SW480 (cell line): ENCODE results near the gene TLX2.

Experiments
- DNase-seq: peaks from one replicate; pipeline ENCODE4 v3.0.0-alpha.2; 2016; ENCODE audit warnings: low spot score

The TLX2 gene

DNA sequence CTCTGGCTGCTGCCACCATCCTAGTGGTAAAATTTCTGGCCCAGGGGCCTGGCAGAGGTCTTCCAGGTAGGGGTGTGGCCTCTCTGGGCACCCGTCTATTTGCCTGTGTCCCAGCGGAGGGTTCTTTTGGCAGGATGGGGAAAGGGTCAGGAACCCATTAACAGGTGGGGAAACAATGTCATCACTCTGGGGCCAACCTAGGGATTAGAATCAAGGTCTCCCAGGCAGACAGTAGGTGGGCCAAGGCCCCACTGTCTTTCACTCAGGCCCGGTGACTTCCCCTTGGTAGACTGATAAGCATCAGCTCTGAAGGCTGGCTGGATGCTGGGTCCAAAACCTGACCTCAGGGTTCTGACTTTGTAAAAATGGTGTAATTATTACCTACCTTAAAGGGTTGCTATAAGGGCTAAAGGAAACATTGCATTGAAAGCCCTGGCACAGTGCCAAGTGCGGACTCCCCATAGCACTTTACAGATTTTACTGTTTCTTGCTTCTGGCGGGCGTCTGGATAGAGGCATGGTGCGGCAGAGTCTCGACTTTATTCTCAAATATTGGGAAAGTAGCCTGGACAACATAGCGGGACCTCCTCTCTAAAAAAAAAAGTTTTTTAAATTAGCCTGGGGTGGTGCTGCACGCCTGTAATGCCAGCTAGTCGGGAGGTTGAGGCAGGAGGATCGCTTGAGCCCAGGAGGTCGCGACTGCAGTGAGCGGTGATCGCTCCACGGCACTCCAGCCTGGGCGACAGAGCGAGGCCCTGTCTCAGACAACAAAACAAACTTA, 17.1 kb upstream of the TLX2 start:
- no peak for DNase-seq

DNA sequence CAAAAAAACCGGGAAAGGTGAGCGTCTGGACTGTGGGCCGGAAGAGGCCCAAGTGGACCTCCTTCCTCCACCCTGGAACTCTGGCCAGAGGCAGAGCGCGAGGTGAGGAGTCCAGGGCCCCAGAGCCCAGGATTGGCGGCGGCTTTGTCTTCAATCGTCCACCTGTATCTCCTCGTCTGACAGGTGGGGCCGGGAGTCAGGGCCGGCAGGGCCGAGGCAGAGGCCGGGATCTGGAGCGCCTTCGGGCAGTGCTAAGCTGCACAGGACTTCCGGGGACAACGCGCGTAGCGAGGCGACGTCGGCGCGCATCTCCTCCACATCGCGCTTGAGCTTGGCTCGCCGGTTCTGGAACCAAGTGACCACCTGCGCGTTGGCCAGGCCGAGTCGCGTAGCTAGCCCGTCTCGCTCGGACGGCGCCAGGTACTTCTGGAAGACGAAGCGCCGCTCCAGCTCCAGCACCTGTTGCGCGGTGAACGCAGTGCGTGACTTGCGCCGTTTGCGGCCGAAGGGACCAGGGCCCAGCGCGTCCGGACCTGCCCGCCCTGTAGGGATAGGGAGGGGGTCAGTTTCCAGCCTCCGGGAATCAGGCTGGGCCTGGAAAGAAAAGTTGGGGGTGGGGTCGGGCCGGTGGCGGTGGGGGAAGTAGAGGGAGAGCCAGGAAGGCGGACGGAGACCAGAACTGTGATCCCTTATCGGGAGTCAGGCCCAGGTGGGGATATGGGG, 16.3 kb upstream of the TLX2 start:
- no peak for DNase-seq

DNA sequence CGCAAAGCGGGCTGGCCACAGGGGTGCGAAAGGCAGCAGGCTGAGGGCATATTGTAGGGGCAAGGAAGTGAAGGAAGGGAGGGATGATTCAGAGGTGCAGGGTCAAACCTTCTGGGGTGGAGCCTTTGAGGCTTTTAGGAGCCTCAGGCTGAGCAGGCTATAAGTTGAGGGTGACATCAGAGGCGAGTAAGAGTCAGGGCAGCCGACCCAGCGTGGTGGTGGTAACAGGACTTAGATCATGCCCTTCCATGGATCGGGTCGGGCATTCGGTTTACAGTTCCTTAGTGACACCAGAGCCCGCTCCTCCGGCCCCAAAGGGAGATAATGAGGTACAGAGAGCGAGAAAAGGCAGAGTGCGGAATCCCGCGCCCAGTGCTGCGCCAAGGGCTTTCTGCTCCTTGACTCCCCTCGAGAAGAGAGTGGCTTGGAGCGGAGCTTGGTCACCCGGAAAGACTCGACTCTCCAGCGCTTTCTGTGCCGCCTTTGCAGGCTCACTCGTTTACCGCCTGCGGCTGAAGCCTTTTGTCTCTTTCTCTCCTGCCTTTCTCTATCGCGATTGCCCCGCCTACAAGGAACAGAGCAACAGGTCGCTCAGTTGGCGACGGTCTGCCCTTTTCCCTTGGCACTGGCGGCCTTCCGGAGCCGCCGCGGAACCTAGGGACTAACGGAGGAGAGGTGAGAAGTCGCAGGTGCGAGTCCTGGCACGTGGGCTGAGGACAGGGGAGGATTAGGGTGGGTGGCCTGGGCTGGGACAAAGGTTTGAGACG, 15.6 kb upstream of the TLX2 start:
- DNase-seq, result peak; percentile 57

DNA sequence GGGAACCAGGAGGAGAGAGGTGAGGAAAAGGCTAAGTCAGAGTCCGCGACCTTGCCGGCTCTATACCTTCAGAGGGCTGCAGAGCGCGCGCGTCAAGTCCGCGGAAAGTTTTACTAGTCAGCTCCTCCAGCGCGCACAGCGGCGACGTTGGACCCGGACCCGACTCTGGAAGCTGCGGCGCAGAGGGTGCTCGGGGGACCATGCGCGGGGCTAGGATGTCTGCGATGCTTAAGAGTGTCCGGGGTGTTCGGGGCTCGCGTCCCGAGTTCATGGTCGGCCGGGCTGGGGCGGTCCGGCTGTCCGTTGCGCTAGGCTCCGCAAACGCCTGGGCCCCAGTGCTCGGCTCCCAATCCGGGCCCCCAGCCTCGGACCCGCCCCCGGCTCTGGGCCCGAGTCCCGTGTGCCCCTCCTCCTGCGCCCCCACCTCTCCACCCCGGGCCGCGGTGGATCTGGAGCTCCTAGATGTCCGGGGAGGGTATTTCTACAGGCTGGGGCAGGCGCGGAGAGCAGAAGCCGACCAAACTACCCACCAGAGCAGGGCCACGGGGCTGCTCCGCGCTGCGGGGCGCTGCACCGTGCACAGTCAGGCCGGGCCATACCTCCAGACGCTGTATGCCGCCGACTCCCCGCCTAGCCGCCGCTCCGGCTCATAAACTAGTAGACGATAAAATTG, 14.8 kb upstream of the TLX2 start, which contains the start of gene LBX2:
LBX2 (minus strand) TSS at position 337 of the 673 bp plus-strand sequence; CDS start at position 271, 66 bp downstream.
- no peak for DNase-seq

DNA sequence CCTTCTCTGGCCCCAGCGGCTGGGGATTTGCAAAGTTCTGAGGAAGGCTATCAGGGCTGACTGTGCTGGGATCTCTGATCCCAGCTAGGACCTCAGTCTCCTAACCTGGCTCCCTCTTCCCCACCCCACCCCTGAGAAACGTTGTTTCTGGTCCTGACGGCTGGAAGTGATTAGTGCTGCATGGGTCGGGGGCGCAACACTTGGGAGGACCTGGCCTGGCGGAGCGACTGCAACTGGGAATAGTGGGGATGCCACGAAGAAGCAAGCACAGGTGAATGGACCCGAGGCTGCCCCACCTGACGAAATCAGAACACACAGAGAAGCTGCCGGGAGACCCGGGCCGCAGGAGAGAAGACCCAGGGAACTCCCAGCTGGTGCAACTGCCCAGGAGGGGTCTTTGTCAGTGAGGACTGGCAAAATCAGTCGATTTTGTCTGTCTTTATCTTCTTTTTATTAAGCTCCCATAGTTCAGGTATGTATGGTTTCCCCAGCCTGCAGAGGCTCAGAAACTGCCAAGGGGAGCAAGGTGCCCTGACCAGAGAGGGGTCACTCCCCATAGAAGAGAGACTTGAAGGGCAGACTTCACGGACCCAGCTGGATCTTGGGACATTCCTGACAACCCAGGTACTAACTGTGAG, 14.2 kb upstream of the TLX2 start:
- no peak for DNase-seq

DNA sequence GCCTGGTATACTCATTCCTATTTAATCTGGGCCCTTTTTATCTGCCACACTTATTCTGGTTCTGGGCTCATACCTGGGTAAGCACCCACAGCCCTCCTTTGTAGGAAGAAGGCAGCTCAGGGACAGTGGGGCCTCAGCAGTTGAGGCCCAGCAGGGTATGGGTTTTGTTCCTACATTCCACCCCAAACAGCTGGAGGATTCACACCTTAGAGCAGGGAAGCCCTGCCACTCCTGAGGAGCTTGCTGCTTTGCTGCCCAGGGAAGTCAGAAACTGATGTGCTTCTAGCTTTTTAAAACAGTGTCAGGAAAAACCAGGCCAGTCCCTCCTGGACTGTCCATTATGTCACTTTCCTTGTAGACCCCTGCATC, 13.7 kb upstream of the TLX2 start:
- DNase-seq, result no peak

DNA sequence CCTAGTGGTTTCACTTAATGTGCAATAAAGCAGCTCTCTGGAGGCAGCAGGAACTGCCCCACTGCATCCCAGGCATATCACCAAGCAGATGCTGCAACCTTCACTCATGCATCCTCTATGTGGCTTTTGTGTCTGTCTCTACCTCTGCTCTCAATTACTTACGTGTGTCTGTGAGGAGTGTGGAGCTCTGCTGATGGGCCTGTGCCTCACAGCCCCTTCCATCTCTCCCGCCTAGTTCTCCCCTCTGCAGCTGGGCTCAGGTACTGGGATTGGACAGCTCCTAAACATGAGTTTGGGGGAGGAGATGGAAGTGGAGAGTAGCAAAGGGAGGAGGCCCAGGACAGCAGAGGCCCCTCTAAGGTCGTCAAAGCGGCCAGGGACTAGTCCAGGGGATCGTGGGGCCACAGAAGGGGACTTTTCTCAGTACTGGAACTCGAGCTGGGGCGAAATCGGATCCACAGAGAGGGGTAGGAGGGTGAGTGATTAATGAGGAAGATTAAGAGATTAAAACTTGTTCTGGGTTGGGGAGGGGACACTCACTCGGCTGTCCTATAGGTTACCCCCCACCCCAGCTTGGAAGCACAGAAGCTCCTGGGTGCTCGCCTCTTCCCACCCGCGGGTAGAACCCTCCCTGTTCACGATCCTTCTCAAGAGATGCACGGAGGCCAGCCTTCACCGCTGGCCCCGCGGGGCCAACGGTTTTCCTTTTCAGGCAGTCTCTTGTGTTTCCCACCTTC, 12.7 kb upstream of the TLX2 start:
- no peak for DNase-seq

DNA sequence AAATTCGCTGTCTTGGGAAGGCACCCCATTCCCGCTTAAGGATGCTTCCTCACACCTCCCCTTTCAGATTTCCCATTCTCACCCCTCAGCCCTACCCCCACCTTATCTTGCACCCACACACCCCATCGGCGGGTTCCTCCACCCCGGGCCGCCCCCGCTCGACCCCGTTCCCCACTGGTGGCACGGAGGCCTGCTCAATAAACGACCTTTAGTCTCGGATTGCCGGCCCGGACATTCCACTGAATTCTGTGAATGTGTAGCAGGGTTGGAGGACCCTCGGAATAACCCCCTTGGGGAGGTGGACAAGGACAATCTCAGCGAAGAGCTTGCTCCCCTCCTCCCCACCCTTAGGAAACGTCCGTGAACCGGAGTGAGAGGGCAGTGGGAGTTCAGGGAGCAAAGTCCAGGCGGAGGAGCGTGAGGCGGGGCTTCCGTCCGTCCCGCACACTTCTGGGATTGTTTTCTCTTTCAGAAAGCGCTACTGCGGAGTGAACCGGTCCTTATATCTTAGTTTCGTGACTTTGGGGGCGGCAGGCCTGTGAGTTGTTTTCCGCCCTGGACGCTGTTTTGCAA, 12.0 kb upstream of the TLX2 start:
- peak; percentile 60 for DNase-seq

DNA sequence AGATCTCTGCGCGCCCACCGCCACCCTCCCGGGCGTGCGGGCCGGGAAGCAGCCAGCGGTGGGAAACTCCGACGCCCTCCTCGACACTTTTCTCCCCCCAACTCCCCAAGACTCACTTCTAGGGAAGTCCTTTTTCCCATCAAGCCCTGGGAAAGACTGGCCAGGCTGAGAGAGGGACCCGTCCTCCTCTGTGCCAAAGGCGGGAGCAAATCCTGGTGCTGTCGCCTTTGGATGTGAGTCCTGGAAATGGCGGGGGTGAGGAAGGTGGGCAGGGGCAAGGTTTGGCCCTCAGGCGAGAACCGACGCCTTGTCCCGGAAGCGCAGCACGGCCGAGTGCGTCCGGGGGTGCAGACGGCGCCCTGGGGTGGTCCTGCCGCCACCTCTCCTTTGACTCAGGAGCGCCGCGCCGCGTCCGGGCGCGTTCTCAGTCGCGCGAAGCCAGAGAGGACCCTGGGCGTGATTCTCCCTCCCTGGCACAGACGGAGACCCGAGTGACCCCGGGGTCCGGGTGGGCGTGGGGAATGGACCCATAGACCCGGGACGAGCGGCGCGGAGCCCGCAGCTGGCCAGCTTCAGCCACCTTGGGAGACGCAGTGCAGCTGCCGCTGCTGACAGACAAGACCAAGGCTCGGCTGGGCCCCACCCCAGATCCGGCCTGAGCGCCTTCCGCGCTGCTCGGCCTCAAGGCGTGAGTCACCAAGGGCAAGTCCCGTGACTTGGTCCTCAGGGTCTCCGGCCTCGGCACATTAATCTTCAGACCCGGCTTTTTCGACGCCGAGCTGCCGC, 11.3 kb upstream of the TLX2 start:
- DNase-seq, result peak; percentile 72

DNA sequence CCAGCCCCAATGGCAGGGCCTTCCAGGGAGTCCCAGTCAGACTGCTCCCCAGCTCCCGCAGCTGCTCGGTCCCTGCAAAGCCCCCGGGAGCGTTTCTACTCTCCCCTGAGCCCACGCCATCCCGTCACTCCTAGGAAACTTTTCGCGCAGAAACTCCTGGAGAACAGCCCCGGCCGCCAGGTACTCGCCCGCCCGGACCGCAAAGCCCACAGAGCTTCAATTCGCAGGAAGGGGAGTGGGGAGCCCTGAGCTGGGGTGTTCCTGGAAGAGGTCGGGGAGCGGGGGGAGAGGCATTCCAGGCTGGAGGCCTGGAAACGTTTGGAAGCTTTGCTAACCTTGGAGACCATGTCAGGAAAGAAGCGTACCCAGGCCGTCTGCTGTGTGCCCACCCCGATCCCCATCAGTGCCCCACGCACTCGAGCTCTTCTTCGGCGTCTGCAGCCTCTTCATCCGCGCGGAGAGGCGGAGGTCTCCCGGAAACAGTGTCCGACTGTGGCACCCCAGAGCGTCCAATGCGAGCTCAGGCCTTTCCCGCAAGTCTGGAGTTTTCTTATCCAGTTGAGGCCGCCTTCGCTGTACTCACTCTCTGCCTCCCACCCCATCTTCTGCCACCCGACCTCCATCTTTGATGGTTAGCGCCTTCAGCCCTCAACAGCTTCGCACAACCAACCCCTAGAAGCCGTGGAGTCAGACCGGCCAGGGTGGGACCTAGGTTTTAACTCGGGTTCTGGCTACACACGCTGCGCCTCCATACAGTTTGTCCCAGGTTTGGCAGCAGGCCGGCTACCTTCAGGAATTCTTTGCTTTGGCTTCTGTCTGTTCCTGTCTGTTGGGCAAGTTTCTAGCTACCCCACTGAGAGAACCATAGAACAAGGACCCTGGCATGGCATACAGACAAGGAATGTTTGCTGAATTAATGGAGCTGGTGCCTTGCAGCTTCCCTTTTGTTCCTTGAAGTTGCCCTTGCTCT, 10.5 kb upstream of the TLX2 start:
- no peak for DNase-seq

DNA sequence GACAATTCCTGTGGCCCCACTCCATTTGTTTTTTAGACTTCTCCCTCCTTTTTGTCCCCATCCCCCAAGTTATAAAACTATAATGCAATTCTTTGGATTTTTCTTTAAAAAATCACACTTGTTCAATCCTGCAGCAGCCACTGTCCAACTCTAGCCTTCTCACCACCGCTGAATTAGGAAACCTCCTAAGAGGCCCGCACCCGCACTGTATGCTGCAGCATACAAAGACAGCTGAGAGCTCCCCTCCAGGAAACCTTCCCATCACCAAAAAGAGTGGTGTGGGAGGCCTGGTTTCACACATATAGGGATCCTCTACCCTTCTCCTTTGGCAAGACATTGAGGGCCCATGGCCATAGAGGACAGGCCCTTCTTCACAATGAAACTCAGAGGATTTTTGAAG, 9.7 kb upstream of the TLX2 start:
- DNase-seq, result no peak

DNA sequence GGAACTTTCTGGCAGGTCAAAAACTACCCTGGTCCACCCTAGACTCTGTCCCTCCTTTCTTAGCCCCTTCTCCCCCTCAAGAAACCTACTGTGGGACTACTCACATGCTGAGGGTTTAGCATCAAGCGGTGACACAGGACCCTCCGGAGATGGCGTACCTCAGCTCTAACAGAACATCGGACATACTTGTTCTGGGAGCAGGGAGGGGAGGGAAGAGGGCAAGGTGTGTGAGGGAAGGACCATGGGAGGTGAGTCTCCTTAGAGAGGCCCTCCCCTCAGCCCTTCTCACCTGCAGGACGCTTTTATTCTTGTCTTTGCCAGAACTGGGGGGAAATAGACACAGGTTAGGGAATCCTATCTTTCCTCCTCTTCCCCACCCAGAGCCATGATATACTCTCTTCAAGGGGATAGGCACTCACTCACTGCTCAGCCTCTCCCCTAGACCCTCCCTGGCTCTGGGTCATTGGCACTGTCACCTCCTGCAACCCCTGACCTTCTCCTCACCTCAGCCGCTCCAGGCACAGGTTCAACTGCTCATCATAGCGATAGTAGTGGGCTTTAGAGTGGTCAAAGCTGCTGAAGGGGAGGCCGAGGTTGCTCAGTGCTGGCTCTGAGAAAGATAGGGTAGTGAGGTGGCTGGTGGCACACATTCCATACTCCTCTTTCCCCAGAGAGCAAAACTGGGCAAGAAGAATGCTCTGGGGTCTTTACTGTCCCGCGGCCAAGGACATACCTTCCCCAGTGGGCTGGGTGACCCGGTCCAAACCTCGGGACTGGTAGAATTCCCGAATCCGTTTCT, 8.6 kb upstream of the TLX2 start:
- no peak for DNase-seq

DNA sequence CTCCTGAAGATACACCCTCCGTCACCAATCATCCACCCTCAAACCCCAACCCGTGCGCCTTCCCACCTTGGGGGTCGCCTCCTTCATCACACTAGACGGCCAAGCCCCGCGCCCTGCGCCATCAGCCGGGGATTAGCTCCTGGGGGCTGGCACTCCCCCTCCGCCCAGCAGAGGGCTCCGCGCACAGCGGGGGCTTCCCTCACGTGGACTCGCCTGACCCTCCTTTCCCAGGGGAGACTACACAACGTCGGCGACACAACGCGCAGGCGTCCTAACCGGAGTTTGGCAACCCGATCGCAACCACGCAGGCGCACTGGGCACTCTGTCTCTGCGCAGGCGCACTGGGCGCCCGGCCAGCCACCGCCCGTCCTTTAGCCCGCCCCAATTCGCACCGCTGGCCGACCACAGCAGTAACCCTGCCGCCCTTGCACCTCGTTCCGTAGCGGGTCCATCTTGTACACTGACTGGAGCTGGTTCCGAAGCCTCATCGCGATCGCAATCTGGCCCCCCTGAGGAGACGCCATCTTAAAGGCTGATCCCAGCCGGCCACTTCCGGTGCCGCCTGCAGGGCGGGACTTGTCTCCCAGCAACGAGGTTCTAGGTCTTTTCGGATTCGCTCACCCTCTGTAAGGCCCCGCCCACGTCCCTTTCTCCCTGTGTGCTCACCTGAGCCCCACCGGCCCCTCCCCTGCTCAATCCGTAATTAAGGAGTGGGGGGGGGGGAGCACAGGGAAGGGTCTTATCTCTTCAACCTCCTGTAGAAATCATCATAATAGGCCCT, 6.9 kb upstream of the TLX2 start, which contains the start of gene PCGF1:
PCGF1 (minus strand) TSS at position 551 of the 781 bp plus-strand sequence; CDS start at position 524, 27 bp downstream.
- DNase-seq, result peak; percentile 99

DNA sequence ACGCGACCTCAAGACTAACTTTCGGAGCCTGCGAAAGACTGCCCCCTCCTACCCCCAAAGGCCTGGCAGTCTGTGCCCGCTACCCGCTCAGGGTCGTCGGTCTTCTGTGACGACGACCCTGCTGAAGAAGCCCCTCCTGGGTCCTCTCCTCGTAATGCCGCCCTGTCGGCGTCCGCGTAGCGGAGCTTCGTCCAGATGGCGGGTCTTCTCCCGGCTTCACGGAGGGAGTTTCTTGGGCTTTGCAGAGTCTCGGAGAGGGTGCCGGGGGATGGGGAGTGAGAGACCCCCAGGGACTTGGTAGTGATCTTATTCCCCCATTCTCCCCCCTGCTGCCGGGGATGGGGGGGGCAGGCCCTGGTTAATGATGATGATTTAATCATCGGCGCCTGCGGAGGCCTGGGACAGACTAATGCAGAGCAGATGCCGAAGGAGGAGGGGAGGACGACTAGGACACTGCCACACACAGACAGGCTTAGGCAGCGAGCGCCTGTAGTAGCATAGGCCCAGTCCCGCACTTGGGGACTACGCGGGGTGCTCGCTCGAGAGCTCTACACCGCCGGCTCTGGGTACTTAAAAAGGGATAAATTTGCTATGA, 6.2 kb upstream of the TLX2 start:
- peak; percentile 66 for DNase-seq

DNA sequence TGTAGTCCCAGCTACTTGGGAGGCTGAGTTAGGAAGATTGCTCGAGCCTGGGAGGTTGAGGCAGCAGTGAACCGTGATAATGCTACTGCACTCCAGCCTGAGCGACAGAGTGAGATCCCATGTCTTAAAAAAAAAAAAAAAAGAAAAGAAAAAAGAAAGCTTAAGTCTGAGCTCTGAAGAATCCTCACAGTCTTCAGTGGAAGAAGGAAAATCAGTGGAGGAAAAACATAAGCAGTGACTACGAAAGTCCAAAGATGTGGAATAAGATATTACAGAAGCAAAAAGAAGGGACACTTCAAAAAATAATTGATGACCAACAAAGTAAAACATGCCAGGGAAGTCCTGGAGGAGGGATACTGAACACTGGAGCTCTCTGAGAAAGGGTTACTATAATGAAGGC, 4.0 kb upstream of the TLX2 start:
- DNase-seq, result no peak
